GM20431 (cell line): Measurements from ENCODE around the gene NTNG2.

Experiments used
- in situ Hi-C: fragments of 300-500 bp; cut with MseI, MboI; formaldehyde crosslinking; loops from one replicate; pipeline ENCODE4 v1.15.0; 2020; ENCODE audit warnings: low sequenced_read_pairs; ENCODE audit not compliant: unreplicated experiment

The NTNG2 gene

GRCh38 chr9:132287256-132287760, 125.5 kb downstream of the NTNG2 start:
- in situ Hi-C loops = loop anchor here (25.0 kb wide), 1 partner anchor 100 kb away; no protein-coding TSS in a partner anchor

GRCh38 chr9:132288361-132288760, 126.5 kb downstream of the NTNG2 start:
- in situ Hi-C loops = loop anchor here (25.0 kb wide), 1 partner anchor 99 kb away; no protein-coding TSS in a partner anchor

GRCh38 chr9:132288966-132289365, 127.1 kb downstream of the NTNG2 start:
- in situ Hi-C loops = loop anchor here (25.0 kb wide), 1 partner anchor 98 kb away; no protein-coding TSS in a partner anchor

GRCh38 chr9:132293145-132293721, 131.4 kb downstream of the NTNG2 start:
- in situ Hi-C loops = loop anchor here (25.0 kb wide), 1 partner anchor 94 kb away; no protein-coding TSS in a partner anchor
